GM20431 (cell line): ENCODE measurements around the gene SNAPC4.
"Not testable (repeated sequence)": the region's sequence is repeated elsewhere in the genome, so short reads cannot be mapped to it uniquely, and the experiment has no call there.

Experiments
- in situ Hi-C: fragments of 300-500 bp; cut with MseI, MboI; formaldehyde crosslinking; loops from one replicate; pipeline ENCODE4 v1.15.0; 2020; ENCODE audit warnings: low sequenced_read_pairs; ENCODE audit not compliant: unreplicated experiment

The SNAPC4 gene

DNA sequence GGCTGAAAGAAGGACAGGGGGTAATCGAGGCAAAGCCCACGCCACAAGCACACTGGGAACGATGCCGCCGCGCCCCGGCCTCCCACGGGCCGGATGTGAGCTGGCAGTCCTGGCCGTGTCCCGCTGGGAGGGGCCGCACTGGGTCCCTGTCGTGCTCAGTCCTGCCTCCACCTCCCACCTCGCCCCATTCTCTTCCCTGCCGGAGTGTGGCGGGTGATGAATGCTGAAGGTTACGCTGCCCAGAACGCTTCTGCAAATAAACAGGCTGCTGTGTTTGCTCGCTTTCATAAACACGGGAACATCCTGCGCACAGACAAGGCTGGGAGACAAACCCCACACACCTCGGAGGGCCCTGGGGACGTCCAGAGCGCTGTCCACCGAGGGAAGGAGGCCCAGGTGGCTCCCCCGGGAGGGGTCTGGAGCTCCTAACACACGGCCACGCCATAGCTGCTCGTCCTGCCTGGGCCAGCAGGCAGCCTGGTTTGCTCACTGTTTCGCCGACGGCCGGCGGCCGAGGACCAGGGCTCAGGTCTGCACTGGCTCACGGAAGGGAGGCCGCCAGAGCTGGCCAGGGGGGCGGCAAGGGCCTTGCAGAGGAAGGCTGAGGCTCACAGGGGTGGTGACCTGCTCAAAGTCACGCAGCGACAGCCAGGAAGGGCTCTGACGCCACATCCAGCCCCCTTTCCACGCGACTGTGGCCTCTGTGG, 38.8 kb downstream of the SNAPC4 start:
- in situ Hi-C loops, result no loop called here

GRCh38 chr9:136359774-136360718, 39.9 kb downstream of the SNAPC4 start:
- in situ Hi-C loops, result no loop called here

- in situ Hi-C loops, result no loop called here
Measured at GRCh38 chr9:136358888-136359287, 41.1 kb downstream of the SNAPC4 start.

- in situ Hi-C loops, result no loop called here
Measured at GRCh38 chr9:136358016-136358415, 42.0 kb downstream of the SNAPC4 start.

GRCh38 chr9:136357202-136357725, 42.7 kb downstream of the SNAPC4 start:
- in situ Hi-C loops, result no loop called here

DNA sequence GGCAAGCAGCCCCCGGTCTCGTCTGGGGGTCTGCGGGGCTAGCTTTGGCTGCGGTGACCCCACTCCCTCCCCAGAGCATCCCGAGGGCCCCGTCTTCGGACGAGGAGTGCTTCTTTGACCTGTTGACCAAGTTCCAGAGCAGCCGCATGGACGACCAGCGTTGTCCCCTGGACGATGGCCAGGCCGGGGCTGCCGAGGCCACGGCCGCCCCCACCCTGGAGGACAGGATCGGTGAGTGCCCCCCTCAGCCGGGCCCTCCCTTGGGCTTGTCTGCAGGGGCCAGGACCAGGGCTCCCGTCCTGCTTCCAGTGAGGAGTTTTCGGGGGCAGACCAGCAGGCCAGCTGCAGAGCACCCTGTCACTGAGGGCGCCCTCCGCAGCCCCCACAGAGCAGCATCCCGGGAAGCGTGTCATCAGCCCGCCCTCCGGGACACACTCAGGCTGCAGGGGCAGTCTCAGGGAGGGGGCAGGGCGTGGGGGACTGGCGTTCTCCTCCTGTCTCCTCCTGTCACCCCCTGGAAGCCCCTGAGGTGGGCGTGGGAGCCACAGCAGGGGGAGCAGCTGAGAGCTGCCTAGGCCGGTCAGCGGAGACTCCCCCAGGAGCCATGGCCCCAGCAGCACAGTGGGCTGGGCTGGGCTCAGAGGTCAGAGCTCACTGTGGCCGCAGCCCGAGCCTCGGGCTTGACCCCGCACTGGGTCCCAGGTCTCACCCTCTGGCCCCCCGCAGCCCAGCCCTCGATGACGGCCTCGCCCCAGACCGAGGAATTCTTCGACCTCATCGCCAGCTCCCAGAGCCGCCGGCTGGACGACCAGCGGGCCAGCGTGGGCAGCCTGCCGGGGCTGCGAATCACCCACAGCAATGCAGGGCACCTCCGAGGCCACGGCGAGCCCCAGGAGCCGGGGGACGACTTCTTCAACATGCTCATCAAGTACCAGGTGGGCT, 44.1 kb downstream of the SNAPC4 start:
- in situ Hi-C loops, result no loop called here

DNA sequence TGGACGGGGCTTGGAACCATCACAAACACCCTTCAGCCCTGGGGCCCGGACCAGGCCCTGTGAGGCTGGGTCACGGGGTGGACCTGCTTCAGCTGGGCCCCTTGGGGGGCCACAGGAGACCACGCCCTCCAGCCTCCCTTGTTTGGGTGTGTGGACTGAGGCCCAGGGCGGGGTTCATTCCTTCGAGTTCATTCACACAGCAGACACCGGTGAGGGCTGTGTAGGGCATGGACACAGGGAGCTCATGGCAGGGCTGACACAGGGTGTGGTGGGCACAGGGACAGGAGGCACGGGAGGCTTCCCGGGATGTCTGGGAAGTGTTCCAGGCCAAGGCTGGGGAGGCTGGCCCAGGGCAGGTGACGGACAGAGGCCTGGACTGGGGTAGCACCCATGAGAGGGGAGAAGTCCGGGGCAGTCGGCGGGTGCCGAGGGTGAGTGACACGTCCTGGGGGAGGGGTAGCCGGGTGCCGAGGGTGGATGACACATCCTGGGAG, 45.3 kb downstream of the SNAPC4 start:
- in situ Hi-C loops, result no loop called here

DNA sequence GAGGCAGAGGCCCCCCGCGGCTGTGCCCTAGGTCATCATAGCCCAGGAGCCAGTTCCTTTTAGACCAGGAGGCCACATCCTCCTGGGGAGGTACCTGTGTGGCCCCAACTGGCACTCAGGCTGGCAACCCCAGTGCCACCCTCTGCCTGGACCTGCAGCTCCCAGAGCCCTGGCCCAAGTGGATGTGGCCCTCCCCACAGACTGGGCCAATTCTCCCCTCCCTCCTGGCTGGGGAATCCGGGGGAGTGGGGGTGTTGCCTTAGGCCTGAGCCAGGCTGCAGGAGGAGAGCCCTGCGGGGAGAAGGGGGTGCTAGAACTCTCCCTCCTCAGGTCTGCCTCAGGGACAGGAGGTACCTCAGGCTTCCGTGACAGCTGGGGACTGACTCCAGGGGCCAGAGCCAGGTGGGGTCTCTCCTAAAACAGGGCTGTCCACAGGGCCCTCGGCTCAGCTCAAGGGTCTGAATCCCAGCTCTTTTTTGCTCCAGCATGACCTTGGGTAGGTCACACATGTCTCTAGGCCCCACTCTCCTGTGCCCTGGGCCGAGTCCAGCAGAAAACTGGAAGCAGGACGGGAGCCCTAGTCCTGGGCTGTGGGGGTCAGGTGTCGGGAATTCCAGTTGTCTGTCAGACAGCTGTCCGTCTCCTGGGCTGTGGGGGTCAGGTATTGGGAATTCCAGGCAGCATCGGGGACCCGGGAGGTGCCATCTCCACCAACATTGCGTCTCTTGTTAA, 46.0 kb downstream of the SNAPC4 start:
- in situ Hi-C loops, result no loop called here

DNA sequence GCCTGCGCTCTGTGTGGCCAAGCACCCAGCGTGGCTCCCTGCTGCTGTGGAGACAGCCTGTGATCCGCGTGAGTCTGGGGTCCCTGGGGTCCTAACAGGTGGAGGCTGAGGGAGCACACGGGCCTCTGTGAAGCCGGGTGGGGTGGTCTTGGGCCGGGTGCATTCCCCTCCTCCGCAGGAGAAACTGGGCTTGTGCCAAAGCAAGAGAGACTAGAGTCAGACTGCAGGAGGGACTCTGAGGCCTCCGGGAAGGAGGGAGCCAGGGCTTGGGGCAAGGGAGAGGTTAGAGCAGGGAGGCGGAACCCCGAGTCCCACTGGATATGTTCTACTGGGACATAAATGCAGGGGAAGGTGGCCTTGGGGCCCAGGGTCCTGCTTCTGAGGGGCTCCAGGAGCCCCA, 46.9 kb downstream of the SNAPC4 start:
- in situ Hi-C loops, result no loop called here

GRCh38 chr9:136352682-136353081, 47.3 kb downstream of the SNAPC4 start:
- in situ Hi-C loops, result no loop called here

DNA sequence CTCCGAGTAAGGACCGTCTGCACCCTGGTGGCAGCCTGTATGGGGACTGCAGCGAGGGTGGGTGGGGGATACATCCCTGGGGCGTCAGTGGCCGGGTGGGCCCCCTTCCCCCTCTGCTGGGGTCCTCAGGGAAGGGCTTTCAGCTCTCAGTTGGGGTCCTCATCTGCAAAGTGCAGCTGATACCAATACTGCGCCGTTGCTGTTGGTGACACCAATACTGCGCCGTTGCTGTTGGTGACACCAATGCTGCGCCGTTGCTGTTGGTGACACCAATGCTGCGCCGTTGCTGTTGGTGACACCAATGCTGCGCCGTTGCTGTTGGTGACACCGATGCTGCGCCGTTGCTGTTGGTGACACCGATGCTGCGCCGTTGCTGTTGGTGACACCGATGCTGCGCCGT, 48.1 kb downstream of the SNAPC4 start:
- in situ Hi-C loops, result not testable (repeated sequence)

DNA sequence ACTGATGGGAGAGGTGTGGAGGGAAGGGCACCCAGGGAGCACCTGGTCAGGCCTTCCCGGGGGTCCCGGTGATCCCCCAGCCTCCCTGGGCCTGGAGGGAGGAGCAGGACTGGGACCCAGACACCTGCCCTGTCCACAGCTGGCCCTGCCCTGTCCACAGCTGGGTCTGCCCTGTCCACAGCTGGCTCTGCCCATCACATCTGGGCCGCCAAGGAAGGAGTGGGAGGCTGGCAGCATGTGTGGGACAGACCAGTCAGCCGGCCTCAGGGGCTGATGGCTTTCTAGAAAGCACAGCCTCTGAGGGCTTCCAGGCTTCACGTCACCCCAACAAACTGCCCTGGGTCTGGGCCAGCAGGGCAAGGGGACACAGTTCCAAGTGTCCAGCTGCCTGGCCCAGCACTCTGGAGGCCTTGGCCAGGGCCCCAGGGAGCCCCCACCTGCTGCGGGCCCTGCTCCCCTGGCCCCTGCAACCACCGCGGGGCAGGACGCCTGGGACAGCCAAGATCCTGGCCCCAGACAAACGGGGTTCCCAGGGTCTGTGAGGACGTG, 48.6 kb downstream of the SNAPC4 start:
- in situ Hi-C loops, result no loop called here
